Activated T-helper 17 cell treated with anti-CD3 and anti-CD28 coated beads, Interleukin-2, amount 50 U/mL, for 72 hours (primary cell): ENCODE measurements around the gene TMA7B. TPM values are rescaled to one million over a fixed set of nuclear protein-coding genes. Genes with fewer than 3 reads are reported as not detected.

ENCODE experiments used
- ATAC-seq: fragments of 150-1000 bp; cut with Tn5 transposase; replicated peaks from 2 replicates; pipeline ENCODE4 v1.10.0; 2021; ENCODE audit warnings: mild to moderate bottlenecking, moderate library complexity
- H3K27ac Mint-ChIP-seq: one replicate; pipeline ENCODE4 v1.8.0; 2022; ENCODE audit warnings: mixed read lengths
- H3K27me3 Mint-ChIP-seq: one replicate; pipeline ENCODE4 v1.8.0; 2022; ENCODE audit warnings: mixed read lengths
- H3K36me3 Mint-ChIP-seq: one replicate; pipeline ENCODE4 v1.8.0; 2022; ENCODE audit warnings: low read depth, mild to moderate bottlenecking, mixed read lengths
- H3K4me1 Mint-ChIP-seq: one replicate; pipeline ENCODE4 v1.8.0; 2022; ENCODE audit warnings: mixed read lengths
- H3K4me3 Mint-ChIP-seq: one replicate; pipeline ENCODE4 v1.8.0; 2022; ENCODE audit warnings: mild to moderate bottlenecking, mixed read lengths
- H3K9me3 Mint-ChIP-seq: one replicate; pipeline ENCODE4 v1.8.0; 2022; ENCODE audit warnings: mixed read lengths
- total RNA-seq, 2 donors: library from RNA; stranded (reverse); gene quantifications; one replicate each; pipeline ENCODE4 v1.2.3, GENCODE V29; 2022

Gene TMA7B
- total RNA-seq, 2 donors from 2014 or later, result 4.0 to 4.4 TPM

- H3K27me3 Mint-ChIP-seq, result peaks cover 6% of the 10 kb centered on the region
- H3K36me3 Mint-ChIP-seq, result no peaks in the 10 kb centered on the region
- H3K9me3 Mint-ChIP-seq, result no peaks in the 10 kb centered on the region
- no peak overlapping the region for H3K4me3 Mint-ChIP-seq
- H3K4me1 Mint-ChIP-seq, result no peaks in the 10 kb centered on the region
- H3K27ac Mint-ChIP-seq, result no peak overlapping the region
- ATAC-seq, result no peak
These were observed 42.9 kb downstream of the TMA7B start for GRCh38 chr22:40002935-40003715.

GRCh38 chr22:40004836-40005235, 44.6 kb downstream of the TMA7B start:
- H3K27me3 Mint-ChIP-seq, result peaks cover 20% of the 10 kb centered on the region
- H3K27ac Mint-ChIP-seq, result no peak overlapping the region
- no peak for ATAC-seq
- H3K4me1 Mint-ChIP-seq, result peaks cover 6% of the 10 kb centered on the region
- H3K36me3 Mint-ChIP-seq, result no peaks in the 10 kb centered on the region
- H3K9me3 Mint-ChIP-seq, result no peaks in the 10 kb centered on the region
- H3K4me3 Mint-ChIP-seq, result no peak overlapping the region

GRCh38 chr22:40006641-40007040, 46.4 kb downstream of the TMA7B start:
- no peak for ATAC-seq
- H3K27ac Mint-ChIP-seq, result no peak overlapping the region
- no peaks in the 10 kb centered on the region for H3K36me3 Mint-ChIP-seq
- H3K4me1 Mint-ChIP-seq, result peaks cover 10% of the 10 kb centered on the region
- peaks cover 20% of the 10 kb centered on the region for H3K27me3 Mint-ChIP-seq
- no peak overlapping the region for H3K4me3 Mint-ChIP-seq
- no peaks in the 10 kb centered on the region for H3K9me3 Mint-ChIP-seq

GRCh38 chr22:40007853-40008710, 47.9 kb downstream of the TMA7B start:
- Mint-ChIP-seq H3K36me3 (no peaks in the 10 kb centered on the region), H3K9me3 (no peaks in the 10 kb centered on the region), H3K4me1 (peaks cover 10% of the 10 kb centered on the region), H3K27ac (no peak overlapping the region), H3K4me3 (no peak overlapping the region), H3K27me3 (peaks cover 21% of the 10 kb centered on the region)
- ATAC-seq, result peak; percentile 51

GRCh38 chr22:40008726-40009291, 48.6 kb downstream of the TMA7B start:
- peaks cover 24% of the 10 kb centered on the region for H3K27me3 Mint-ChIP-seq
- no peaks in the 10 kb centered on the region for H3K36me3 Mint-ChIP-seq
- ATAC-seq, result no peak
- H3K9me3 Mint-ChIP-seq, result no peaks in the 10 kb centered on the region
- H3K27ac Mint-ChIP-seq, result no peak overlapping the region
- peak overlapping the region; percentile 58 for H3K4me3 Mint-ChIP-seq
- peaks cover 10% of the 10 kb centered on the region for H3K4me1 Mint-ChIP-seq

GRCh38 chr22:40009292-40009774, 49.1 kb downstream of the TMA7B start:
- Mint-ChIP-seq H3K9me3 (no peaks in the 10 kb centered on the region), H3K27ac (peak overlapping the region; percentile 58), H3K27me3 (peaks cover 24% of the 10 kb centered on the region), H3K36me3 (no peaks in the 10 kb centered on the region), H3K4me1 (peaks cover 10% of the 10 kb centered on the region), H3K4me3 (peak overlapping the region; percentile 58)
- no peak for ATAC-seq

GRCh38 chr22:40009951-40010671, 49.9 kb downstream of the TMA7B start:
- H3K36me3 Mint-ChIP-seq, result no peaks in the 10 kb centered on the region
- ATAC-seq, result peak; percentile 69
- H3K4me3 Mint-ChIP-seq, result peak overlapping the region; percentile 58
- H3K4me1 Mint-ChIP-seq, result peaks cover 10% of the 10 kb centered on the region
- H3K9me3 Mint-ChIP-seq, result no peaks in the 10 kb centered on the region
- H3K27ac Mint-ChIP-seq, result peak overlapping the region; percentile 58
- H3K27me3 Mint-ChIP-seq, result peaks cover 27% of the 10 kb centered on the region

GRCh38 chr22:40010746-40011145, 50.5 kb downstream of the TMA7B start:
- peak overlapping the region; percentile 58 for H3K4me3 Mint-ChIP-seq
- H3K9me3 Mint-ChIP-seq, result no peaks in the 10 kb centered on the region
- no peak for ATAC-seq
- H3K27ac Mint-ChIP-seq, result no peak overlapping the region
- peaks cover 10% of the 10 kb centered on the region for H3K4me1 Mint-ChIP-seq
- peaks cover 27% of the 10 kb centered on the region for H3K27me3 Mint-ChIP-seq
- no peaks in the 10 kb centered on the region for H3K36me3 Mint-ChIP-seq

Other genes starting within 250 kb of the TMA7B start
- 1 to 10 TPM in 1 of 2 donors, under 1 TPM in 1; 0.58 to 1.2 TPM for gene ENTHD1, start 66.6 kb upstream of the TMA7B start, total RNA-seq
- 10 to 100 TPM; 50.7 to 94.2 TPM for gene GRAP2, start 59.3 kb upstream of the TMA7B start, total RNA-seq
- gene FAM83F, start 34.6 kb downstream of the TMA7B start, total RNA-seq, result 1 to 10 TPM in 1 of 2 donors, under 1 TPM in 1; 0.37 to 1.3 TPM
- 10 to 100 TPM; 45.3 to 59.1 TPM for gene TNRC6B, start 217.5 kb downstream of the TMA7B start, total RNA-seq